T-helper 2 cell treated with Interferon-gamma antibody and Interleukin-4, amounts not matched to agents 5 μg/mL and 100 μg/mL, for 36 hours (primary cell): ENCODE data around the gene PROM1.

ENCODE experiments used
- DNase-seq: peaks from one replicate; pipeline ENCODE4 v3.0.0; 2021; ENCODE audit warnings: low spot score
- H3K27ac Mint-ChIP-seq: one replicate; pipeline ENCODE4 v1.8.0; 2021; ENCODE audit warnings: mild to moderate bottlenecking, mixed read lengths
- H3K27me3 Mint-ChIP-seq: one replicate; pipeline ENCODE4 v1.8.0; 2021; ENCODE audit warnings: low read depth, mixed read lengths
- H3K36me3 Mint-ChIP-seq: one replicate; pipeline ENCODE4 v1.8.0; 2021; ENCODE audit warnings: low read depth, mixed read lengths
- H3K4me1 Mint-ChIP-seq: one replicate; pipeline ENCODE4 v1.8.0; 2021; ENCODE audit warnings: low read depth, mixed read lengths
- H3K4me3 Mint-ChIP-seq: one replicate; pipeline ENCODE4 v1.8.0; 2022; ENCODE audit warnings: mild to moderate bottlenecking, moderate library complexity, mixed read lengths
- H3K9me3 Mint-ChIP-seq: one replicate; pipeline ENCODE4 v1.8.0; 2021; ENCODE audit warnings: mixed read lengths

Gene PROM1

GRCh38 chr4:16117164-16117563 is 33.3 kb upstream of the PROM1 start:
- H3K4me3 Mint-ChIP-seq, result no peak overlapping the region
- no peaks in the 10 kb centered on the region for H3K4me1 Mint-ChIP-seq
- no peak overlapping the region for H3K27ac Mint-ChIP-seq

DNA sequence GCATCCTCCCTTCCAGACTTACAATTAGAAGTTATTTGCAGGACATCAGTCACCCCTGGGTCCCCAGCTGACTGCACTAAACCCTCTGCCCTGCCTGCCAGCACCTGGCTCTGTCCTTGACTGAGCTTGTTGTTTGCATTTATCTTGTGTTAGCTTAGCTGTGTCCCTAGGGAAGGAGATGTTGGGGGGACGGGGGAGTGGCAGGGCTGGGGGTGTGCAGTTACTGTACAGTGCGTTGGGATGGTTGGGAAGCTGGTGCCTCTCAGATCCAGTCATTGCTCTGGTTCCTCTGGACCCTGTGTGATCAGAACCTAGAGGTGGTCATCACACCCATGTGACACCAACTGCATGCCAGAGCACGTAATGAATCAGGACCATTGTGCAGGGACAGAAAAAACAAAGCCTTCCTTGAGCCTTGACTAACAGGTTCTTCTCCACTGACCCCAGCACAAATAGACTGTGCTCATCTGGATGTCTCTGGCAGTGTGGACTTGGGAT is 32.7 kb upstream of the PROM1 start:
- DNase-seq, result no peak

More at GRCh38 chr4:16117164-16117563, 33.3 kb upstream of the PROM1 start:
- Mint-ChIP-seq H3K9me3 (no peaks in the 10 kb centered on the region), H3K27me3 (peaks cover 6% of the 10 kb centered on the region), H3K36me3 (no peaks in the 10 kb centered on the region)
- DNase-seq, result no peak

GRCh38 chr4:16116019-16116418 is 32.2 kb upstream of the PROM1 start:
- Mint-ChIP-seq H3K9me3 (no peaks in the 10 kb centered on the region), H3K27me3 (peaks cover 6% of the 10 kb centered on the region), H3K4me1 (no peaks in the 10 kb centered on the region), H3K27ac (no peak overlapping the region), H3K36me3 (no peaks in the 10 kb centered on the region), H3K4me3 (no peak overlapping the region)
- no peak for DNase-seq

More for the DNA sequence above, 32.7 kb upstream of the PROM1 start:
- Mint-ChIP-seq H3K27me3 (peaks cover 6% of the 10 kb centered on the region), H3K9me3 (no peaks in the 10 kb centered on the region), H3K4me3 (no peak overlapping the region), H3K27ac (no peak overlapping the region), H3K4me1 (no peaks in the 10 kb centered on the region), H3K36me3 (no peaks in the 10 kb centered on the region)

GRCh38 chr4:16114546-16114945 is 30.7 kb upstream of the PROM1 start:
- Mint-ChIP-seq H3K36me3 (no peaks in the 10 kb centered on the region), H3K9me3 (no peaks in the 10 kb centered on the region), H3K27me3 (peaks cover 8% of the 10 kb centered on the region), H3K4me1 (no peaks in the 10 kb centered on the region), H3K27ac (no peak overlapping the region), H3K4me3 (no peak overlapping the region)
- DNase-seq, result no peak

DNA sequence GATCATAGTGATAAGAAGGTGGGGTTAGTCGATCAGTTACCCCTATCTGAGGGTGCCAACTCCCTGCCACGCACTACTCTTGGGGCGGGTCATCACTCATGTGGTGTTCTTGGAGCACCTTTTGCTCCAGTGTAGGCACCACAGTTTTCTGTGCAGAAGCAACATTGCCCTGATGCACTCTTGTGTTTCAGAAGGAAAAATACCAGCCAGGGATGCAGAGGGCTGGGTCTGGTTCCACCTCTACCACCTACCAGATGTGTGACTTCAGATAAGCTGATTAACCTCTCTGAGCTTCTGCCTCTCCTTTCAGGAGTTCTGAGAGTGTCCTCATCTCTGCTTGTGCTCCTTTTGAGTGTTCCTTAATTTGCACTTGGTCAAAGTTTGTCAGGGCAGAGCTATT is 29.9 kb upstream of the PROM1 start:
- Mint-ChIP-seq H3K4me3 (no peak overlapping the region), H3K4me1 (no peaks in the 10 kb centered on the region), H3K27ac (no peak overlapping the region), H3K36me3 (no peaks in the 10 kb centered on the region), H3K9me3 (no peaks in the 10 kb centered on the region), H3K27me3 (peaks cover 8% of the 10 kb centered on the region)
- DNase-seq, result no peak

GRCh38 chr4:16111533-16111932 is 27.7 kb upstream of the PROM1 start:
- Mint-ChIP-seq H3K36me3 (no peaks in the 10 kb centered on the region), H3K27me3 (peaks cover 5% of the 10 kb centered on the region), H3K4me1 (no peaks in the 10 kb centered on the region)

GRCh38 chr4:16110661-16111290 is 27.0 kb upstream of the PROM1 start:
- Mint-ChIP-seq H3K4me3 (no peak overlapping the region), H3K4me1 (no peaks in the 10 kb centered on the region), H3K27ac (no peak overlapping the region), H3K27me3 (peaks cover 2% of the 10 kb centered on the region), H3K36me3 (no peaks in the 10 kb centered on the region), H3K9me3 (no peaks in the 10 kb centered on the region)
- no peak for DNase-seq

More at GRCh38 chr4:16111533-16111932, 27.7 kb upstream of the PROM1 start:
- no peak for DNase-seq
- H3K27ac Mint-ChIP-seq, result no peak overlapping the region
- no peaks in the 10 kb centered on the region for H3K9me3 Mint-ChIP-seq
- H3K4me3 Mint-ChIP-seq, result no peak overlapping the region

GRCh38 chr4:16110199-16110598 is 26.4 kb upstream of the PROM1 start:
- no peaks in the 10 kb centered on the region for H3K4me1 Mint-ChIP-seq
- H3K4me3 Mint-ChIP-seq, result no peak overlapping the region
- H3K36me3 Mint-ChIP-seq, result no peaks in the 10 kb centered on the region
- no peak overlapping the region for H3K27ac Mint-ChIP-seq
- DNase-seq, result no peak
- H3K9me3 Mint-ChIP-seq, result no peaks in the 10 kb centered on the region
- peaks cover 2% of the 10 kb centered on the region for H3K27me3 Mint-ChIP-seq

DNA sequence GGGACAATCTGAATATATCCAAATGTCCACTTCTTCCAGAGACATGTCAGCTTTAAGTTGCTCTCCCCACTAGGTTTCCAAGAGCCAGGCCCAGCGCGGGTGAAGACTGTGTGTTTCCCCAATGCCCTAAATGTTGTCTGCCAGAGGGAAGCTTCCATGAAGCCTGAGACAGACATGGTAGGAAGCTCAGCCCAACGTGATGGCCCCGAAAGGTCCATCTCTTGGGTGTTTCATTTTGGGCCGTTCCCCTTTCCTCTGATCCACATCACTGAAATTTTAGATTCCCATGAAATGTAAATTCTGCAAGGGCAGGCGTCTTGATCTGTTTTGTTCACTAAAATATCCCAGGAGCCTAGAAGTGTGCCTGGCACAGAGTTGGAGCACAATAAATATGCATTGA is 25.4 kb upstream of the PROM1 start:
- H3K4me1 Mint-ChIP-seq, result no peaks in the 10 kb centered on the region
- no peaks in the 10 kb centered on the region for H3K9me3 Mint-ChIP-seq
- no peak overlapping the region for H3K4me3 Mint-ChIP-seq
- H3K27ac Mint-ChIP-seq, result no peak overlapping the region
- H3K36me3 Mint-ChIP-seq, result no peaks in the 10 kb centered on the region
- peaks cover 4% of the 10 kb centered on the region for H3K27me3 Mint-ChIP-seq
- no peak for DNase-seq

- no peaks in the 10 kb centered on the region for H3K4me1 Mint-ChIP-seq
- no peak for DNase-seq
- H3K4me3 Mint-ChIP-seq, result no peak overlapping the region
- no peaks in the 10 kb centered on the region for H3K9me3 Mint-ChIP-seq
- H3K27ac Mint-ChIP-seq, result no peak overlapping the region
- H3K27me3 Mint-ChIP-seq, result peaks cover 4% of the 10 kb centered on the region
- no peaks in the 10 kb centered on the region for H3K36me3 Mint-ChIP-seq
Measured at GRCh38 chr4:16106956-16107355, 23.1 kb upstream of the PROM1 start.

- Mint-ChIP-seq H3K4me1 (no peaks in the 10 kb centered on the region), H3K36me3 (no peaks in the 10 kb centered on the region), H3K27ac (no peak overlapping the region), H3K27me3 (peaks cover 5% of the 10 kb centered on the region), H3K9me3 (no peaks in the 10 kb centered on the region), H3K4me3 (no peak overlapping the region)
- DNase-seq, result no peak
Measured at GRCh38 chr4:16104520-16104919, 20.7 kb upstream of the PROM1 start.

GRCh38 chr4:16102356-16102755 is 18.5 kb upstream of the PROM1 start:
- no peak for DNase-seq
- Mint-ChIP-seq H3K4me1 (no peaks in the 10 kb centered on the region), H3K36me3 (no peaks in the 10 kb centered on the region), H3K4me3 (no peak overlapping the region), H3K27me3 (peaks cover 19% of the 10 kb centered on the region), H3K27ac (no peak overlapping the region), H3K9me3 (no peaks in the 10 kb centered on the region)

DNA sequence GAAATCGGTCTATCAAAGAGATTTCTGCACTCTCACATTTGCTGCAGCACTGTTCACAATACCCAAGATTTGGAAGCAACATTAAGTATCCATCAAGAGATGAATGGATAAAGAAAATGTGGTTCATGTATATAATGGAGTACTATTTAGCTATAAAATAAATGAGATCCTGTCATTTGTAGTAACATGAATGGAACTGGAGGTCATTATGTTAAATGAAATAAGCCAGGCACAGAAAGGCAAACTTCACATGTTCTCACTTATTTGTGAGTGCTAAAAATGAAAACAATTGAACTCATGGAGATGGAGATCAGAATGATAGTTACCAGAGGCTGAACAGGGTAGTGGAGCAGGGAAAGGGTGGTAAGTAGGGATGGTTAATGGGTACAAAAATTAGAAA is 17.0 kb upstream of the PROM1 start:
- no peak overlapping the region for H3K27ac Mint-ChIP-seq
- no peaks in the 10 kb centered on the region for H3K36me3 Mint-ChIP-seq
- no peak for DNase-seq
- no peaks in the 10 kb centered on the region for H3K4me1 Mint-ChIP-seq
- no peak overlapping the region for H3K4me3 Mint-ChIP-seq
- H3K9me3 Mint-ChIP-seq, result no peaks in the 10 kb centered on the region
- H3K27me3 Mint-ChIP-seq, result peaks cover 33% of the 10 kb centered on the region

GRCh38 chr4:16092682-16093319 is 9.0 kb upstream of the PROM1 start:
- peaks cover 2% of the 10 kb centered on the region for H3K4me1 Mint-ChIP-seq
- H3K27ac Mint-ChIP-seq, result no peak overlapping the region
- no peak overlapping the region for H3K4me3 Mint-ChIP-seq
- no peak for DNase-seq
- no peaks in the 10 kb centered on the region for H3K9me3 Mint-ChIP-seq
- H3K27me3 Mint-ChIP-seq, result peaks cover 57% of the 10 kb centered on the region
- H3K36me3 Mint-ChIP-seq, result no peaks in the 10 kb centered on the region
